Common myeloid progenitor, CD34-positive (primary cell): Measurements from ENCODE around the gene DPEP2NB. TPM values are rescaled to one million over a fixed set of nuclear protein-coding genes. Genes with fewer than 3 reads are reported as not detected.

Experiments used
- CTCF ChIA-PET: fragments of 350-600 bp; sonication (Branson Sonifier 250); formaldehyde crosslinking; loops from one replicate; lab custom pipeline; 2021; ENCODE audit warnings: antibody characterized with exemption; lab: Charles Lee
- POLR2A ChIA-PET: fragments of 350-600 bp; sonication (Branson Sonifier 250); formaldehyde crosslinking; loops from one replicate; lab custom pipeline; 2021; ENCODE audit warnings: antibody characterized with exemption; lab: Charles Lee
- DNase-seq, 3 donors: peaks; one replicate each; pipeline versions ENCODE4 v3.0.0 to v3.0.0-alpha.2; 2013
- H3K27ac ChIP-seq, 2 experiments: 1 replicate in 1 of 2; 2 replicates in 1 of 2; pipeline ENCODE4 v1.7.0; 2013; ENCODE audit warnings: inconsistent platforms in 2 of 2, low read length in 2 of 2, mild to moderate bottlenecking in 2 of 2, low read depth in 1 of 2, moderate library complexity in 1 of 2; ENCODE audit not compliant: severe bottlenecking in 2 of 2, insufficient read depth in 1 of 2, poor library complexity in 1 of 2
- H3K27me3 ChIP-seq, 5 experiments: replicated peaks in 2 of 5; 1 replicate in 3 of 5; 2 replicates in 2 of 5; pipeline versions ENCODE4 v1.6.1 to v1.7.0; 2013; ENCODE audit warnings: low read length in 4 of 5, mild to moderate bottlenecking in 2 of 5, moderate library complexity in 2 of 5, inconsistent platforms in 1 of 5; ENCODE audit not compliant: insufficient read depth in 5 of 5, control insufficient read depth in 4 of 5
- H3K36me3 ChIP-seq, 4 experiments: 1 replicate in 2 of 4; 2 replicates in 2 of 4; pipeline versions ENCODE4 v1.6.1 to v1.7.0; 2013; ENCODE audit warnings: low read length in 3 of 4, control low read depth in 1 of 4, mild to moderate bottlenecking in 1 of 4; ENCODE audit not compliant: control insufficient read depth in 4 of 4, insufficient read depth in 4 of 4
- H3K4me1 ChIP-seq, 4 experiments: 1 replicate in 3 of 4; 2 replicates in 1 of 4; pipeline versions ENCODE4 v1.6.1 to v1.7.1; 2013; ENCODE audit warnings: low read length in 3 of 4, mild to moderate bottlenecking in 3 of 4, control low read depth in 1 of 4, inconsistent platforms in 1 of 4, moderate library complexity in 1 of 4; ENCODE audit not compliant: control insufficient read depth in 4 of 4, insufficient read depth in 4 of 4; ENCODE audit errors: control extremely low read depth in 1 of 4
- H3K4me3 ChIP-seq, 7 experiments: 1 replicate in 4 of 7; 2 replicates in 3 of 7; pipeline versions ENCODE4 v1.5.1 to v1.7.0; 2013; ENCODE audit warnings: mild to moderate bottlenecking in 7 of 7, low read length in 6 of 7, moderate library complexity in 6 of 7, inconsistent platforms in 2 of 7, low read depth in 2 of 7, control low read depth in 1 of 7; ENCODE audit not compliant: insufficient read depth in 4 of 7, control insufficient read depth in 1 of 7; ENCODE audit errors: extremely low read depth in 1 of 7
- H3K9me3 ChIP-seq, 5 experiments: 1 replicate in 4 of 5; 2 replicates in 1 of 5; pipeline versions ENCODE4 v1.6.1 to v1.7.1; 2013; ENCODE audit warnings: low read length in 4 of 5, mild to moderate bottlenecking in 2 of 5, inconsistent platforms in 1 of 5, low read depth in 1 of 5, moderate library complexity in 1 of 5; ENCODE audit not compliant: control insufficient read depth in 4 of 5, insufficient read depth in 2 of 5; ENCODE audit errors: control extremely low read depth in 1 of 5
- WGBS: methylation state at CpG from one replicate; pipeline ENCODE4 v1.1.5; 2013; ENCODE audit not compliant: insufficient coverage; 5-methylcytosine and 5-hydroxymethylcytosine counted together
- polyA plus RNA-seq: library from polyadenylated mRNA; unstranded; fragments of 120-200 nt; gene quantifications from one replicate; pipeline ENCODE4 v1.2.1, GENCODE V29; 2013

The DPEP2NB gene
- polyA plus RNA-seq = not detected

GRCh38 chr16:68015681-68016080 is at the start of gene DPEP2NB:
Gene DPEP2NB (minus strand): TSS chr16:68015911. CDS start chr16:68015770, 141 bp downstream.
- H3K27me3 ChIP-seq = no peaks in the 10 kb centered on the region
- no peak for DNase-seq
- 94% methylated on average over 5 of the region's 5 CpGs for WGBS
- CTCF ChIA-PET = interaction anchor here (1.0 to 3.6 kb wide), 7 partner anchors 9 to 50 kb away, joined by 3 to 14 read pairs (median 5); no protein-coding TSS in a partner anchor
- no peaks in the 10 kb centered on the region for H3K9me3 ChIP-seq
- H3K36me3 ChIP-seq = no peaks in the 10 kb centered on the region
- POLR2A ChIA-PET = no interaction called here
- no peak within 1 kb of the TSS for H3K27ac ChIP-seq
- H3K4me1 ChIP-seq = peaks cover 9 to 22% (median 18%) of the 10 kb centered on the region in 4 experiments
- H3K4me3 ChIP-seq = no peak within 1 kb of the TSS

- Histone ChIP-seq H3K9me3 (no peaks in the 10 kb centered on the region), H3K27me3 (no peaks in the 10 kb centered on the region), H3K4me3 (no peak overlapping the region), H3K36me3 (peaks cover 8 to 50% (median 36%) of the 10 kb centered on the region in 4 experiments), H3K4me1 (peaks cover 0 to 27% (median 7%) of the 10 kb centered on the region in 4 experiments), H3K27ac (no peak overlapping the region)
- DNase-seq = peak; percentile 55 to 77 (median 67)
- WGBS = 29% methylated on average over 1 of the region's 2 CpGs
- ChIA-PET CTCF (interaction anchor here (0.9 to 6.7 kb wide), 15 partner anchors 9 to 165 kb away, joined by 3 to 51 read pairs (median 6); partner anchors contain the start of gene NFATC3), POLR2A (no interaction called here)
Measured at GRCh38 chr16:68064791-68065365, 49.2 kb upstream of the DPEP2NB start.

- ChIA-PET POLR2A (no interaction called here), CTCF (interaction anchor here (0.9 to 6.7 kb wide), 4 partner anchors 11 to 22 kb away, joined by 3 to 51 read pairs (median 6); partner anchors contain the start of gene NFATC3)
- no CpG with 5 or more reads among the region's 4 CpGs for WGBS
- no peaks in the 10 kb centered on the region for H3K27me3 ChIP-seq
- H3K36me3 ChIP-seq = peaks cover 8 to 59% (median 43%) of the 10 kb centered on the region in 4 experiments
- no peak overlapping the region for H3K27ac ChIP-seq
- no peak overlapping the region for H3K4me3 ChIP-seq
- peaks cover 0 to 19% (median 2%) of the 10 kb centered on the region in 4 experiments for H3K4me1 ChIP-seq
- no peaks in the 10 kb centered on the region for H3K9me3 ChIP-seq
- DNase-seq = no peak
Measured at GRCh38 chr16:68062910-68063393, 47.2 kb upstream of the DPEP2NB start.

- 95% methylated on average over 2 of the region's 3 CpGs for WGBS
- POLR2A ChIA-PET = no interaction called here
- Histone ChIP-seq H3K4me3 (no peak overlapping the region), H3K36me3 (peaks cover 6 to 59% (median 43%) of the 10 kb centered on the region in 4 experiments), H3K27me3 (no peaks in the 10 kb centered on the region), H3K27ac (no peak overlapping the region), H3K4me1 (peaks cover 0 to 19% (median 2%) of the 10 kb centered on the region in 4 experiments), H3K9me3 (no peaks in the 10 kb centered on the region)
- CTCF ChIA-PET = interaction anchor here (0.8 to 6.7 kb wide), 7 partner anchors 9 to 246 kb away, joined by 3 to 51 read pairs (median 3); no protein-coding TSS in a partner anchor
- DNase-seq = no peak
Measured at GRCh38 chr16:68061396-68061795, 45.7 kb upstream of the DPEP2NB start.

- no peaks in the 10 kb centered on the region for H3K9me3 ChIP-seq
- CTCF ChIA-PET = no interaction called here
- H3K27me3 ChIP-seq = no peaks in the 10 kb centered on the region
- POLR2A ChIA-PET = no interaction called here
- no peak overlapping the region for H3K27ac ChIP-seq
- no peak overlapping the region for H3K4me3 ChIP-seq
- peaks cover 0 to 15% (median 1%) of the 10 kb centered on the region in 4 experiments for H3K4me1 ChIP-seq
- no peak for DNase-seq
- peaks cover 8 to 67% (median 43%) of the 10 kb centered on the region in 4 experiments for H3K36me3 ChIP-seq
Measured at GRCh38 chr16:68059804-68060203, 44.1 kb upstream of the DPEP2NB start.

- Histone ChIP-seq H3K27me3 (no peaks in the 10 kb centered on the region), H3K4me1 (no peaks in the 10 kb centered on the region), H3K36me3 (peaks cover 22 to 61% (median 41%) of the 10 kb centered on the region in 4 experiments), H3K27ac (no peak overlapping the region), H3K4me3 (no peak overlapping the region), H3K9me3 (no peaks in the 10 kb centered on the region)
- ChIA-PET CTCF (interaction anchor here (0.7 to 1.6 kb wide), 6 partner anchors 10 to 534 kb away, joined by 3 to 9 read pairs (median 3); no protein-coding TSS in a partner anchor), POLR2A (interaction anchor here (1.0 kb wide), 1 partner anchor 29 kb away, joined by 3 read pairs; no protein-coding TSS in a partner anchor)
- WGBS = 100% methylated on average over 1 of the region's 3 CpGs
- DNase-seq = no peak
Measured at GRCh38 chr16:68055395-68055794, 39.7 kb upstream of the DPEP2NB start.

GRCh38 chr16:68049449-68049848 is 33.7 kb upstream of the DPEP2NB start:
- no peak overlapping the region for H3K27ac ChIP-seq
- no peaks in the 10 kb centered on the region for H3K27me3 ChIP-seq
- H3K9me3 ChIP-seq = no peaks in the 10 kb centered on the region
- CTCF ChIA-PET = interaction anchor here (1.0 kb wide), 1 partner anchor 9 kb away, joined by 3 read pairs; no protein-coding TSS in a partner anchor
- WGBS = 100% methylated on average over 2 of the region's 2 CpGs
- peaks cover 22 to 48% (median 33%) of the 10 kb centered on the region in 4 experiments for H3K36me3 ChIP-seq
- POLR2A ChIA-PET = no interaction called here
- no peak for DNase-seq
- H3K4me1 ChIP-seq = no peaks in the 10 kb centered on the region
- H3K4me3 ChIP-seq = no peak overlapping the region
